Renal cortex interstitium (tissue), 11 donors: Measurements from ENCODE around the gene GATA2. TPM values are rescaled to one million over a fixed set of nuclear protein-coding genes. Genes with fewer than 3 reads are reported as not detected.

Source experiments
- DNase-seq, 11 donors: peaks; one replicate each; pipeline ENCODE4 v3.0.0-alpha.2; 2013; ENCODE audit warnings: low read depth in 9 of 11, low spot score in 4 of 11; ENCODE audit errors: extremely low read depth in 1 of 11
- polyA plus RNA-seq, 3 donors: library from polyadenylated mRNA; unstranded; fragments of 120-200 nt; gene quantifications; one replicate each; pipeline ENCODE4 v1.2.1, GENCODE V29; 2013; ENCODE audit not compliant: insufficient read length in 3 of 3

The GATA2 gene
- polyA plus RNA-seq, 3 donors, result 22.5 to 56.7 (median 38.3) TPM

- no peak for DNase-seq
Observed at GRCh38 chr3:128431803-128432300, 61.1 kb downstream of the GATA2 start.

DNA sequence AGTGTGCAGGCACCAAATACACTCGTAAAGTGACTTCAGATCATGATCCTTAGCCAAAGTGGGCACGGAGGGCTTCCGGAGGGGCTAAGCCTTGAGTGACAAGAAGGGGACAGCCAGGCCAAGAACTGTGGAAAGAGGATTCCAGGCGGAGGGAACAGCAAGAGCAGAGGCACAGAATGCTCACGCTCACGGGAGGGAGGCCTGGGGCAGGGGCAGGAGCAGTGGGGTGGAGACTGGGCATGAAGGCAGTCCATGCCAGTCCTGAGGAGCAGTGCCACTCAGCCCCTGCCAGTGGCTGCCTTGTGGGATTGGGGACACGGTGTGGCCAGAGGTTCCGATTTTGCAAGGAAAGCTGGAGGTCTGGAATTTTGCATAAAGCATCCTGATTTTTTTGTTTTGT lies 62.3 kb downstream of the GATA2 start:
- DNase-seq, result no peak

DNA sequence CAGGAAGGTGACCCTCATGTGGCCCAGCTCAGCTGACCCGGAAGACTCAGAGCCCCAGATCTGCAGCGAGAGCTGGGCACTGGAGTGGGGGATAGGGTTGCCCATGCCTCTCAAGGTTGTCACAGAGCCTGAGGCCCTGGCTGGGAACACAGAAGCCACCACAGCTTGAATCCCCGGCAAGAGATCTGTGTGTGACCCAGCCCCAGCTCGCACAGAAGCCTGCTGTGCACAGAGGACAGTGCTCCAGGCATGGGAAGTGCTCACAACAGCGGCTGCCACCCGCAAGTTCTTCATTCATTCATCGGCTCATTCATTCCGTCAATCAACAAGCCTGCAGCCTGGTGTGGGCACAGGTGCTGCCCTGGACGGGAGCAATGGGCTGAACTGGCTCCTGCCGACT lies 62.7 kb downstream of the GATA2 start:
- DNase-seq, result no peak

- DNase-seq, result no peak
Observed at GRCh38 chr3:128429751-128430150, 63.2 kb downstream of the GATA2 start.

Other genes with a start within 250 kb of the GATA2 start
- not detected for gene DNAJB8, start 26.3 kb downstream of the GATA2 start, polyA plus RNA-seq
- 100 to 1,000 TPM; 207 to 213 (median 213) TPM for gene RPN1, start 157.6 kb upstream of the GATA2 start, polyA plus RNA-seq
- 100 to 1,000 TPM; 237 to 300 (median 259) TPM for gene RAB7A, start 233.0 kb upstream of the GATA2 start, polyA plus RNA-seq